NCI-H2171 (cell line): Measurements from ENCODE around the gene RBBP8.

ENCODE experiments used
- DNase-seq: peaks from one replicate; lab custom pipeline; 2025; lab: John Stamatoyannopoulos, UW

Gene RBBP8

GRCh38 chr18:23063502-23063901 is 130.4 kb downstream of the RBBP8 start:
- DNase-seq, result no peak

GRCh38 chr18:23065234-23065806 is 132.2 kb downstream of the RBBP8 start:
- DNase-seq, result no peak

- no peak for DNase-seq
Observed at GRCh38 chr18:23066060-23066459, 132.9 kb downstream of the RBBP8 start.

GRCh38 chr18:23066504-23067039 is 133.4 kb downstream of the RBBP8 start:
- DNase-seq, result peak; percentile 14

GRCh38 chr18:23067236-23067635 is 134.1 kb downstream of the RBBP8 start:
- DNase-seq, result no peak

GRCh38 chr18:23068011-23068410 is 134.9 kb downstream of the RBBP8 start:
- no peak for DNase-seq

- DNase-seq, result no peak
Observed at GRCh38 chr18:23068570-23069310, 135.6 kb downstream of the RBBP8 start.

- DNase-seq, result no peak
Observed at GRCh38 chr18:23069481-23069880, 136.4 kb downstream of the RBBP8 start.

GRCh38 chr18:23069898-23070297 is 136.8 kb downstream of the RBBP8 start:
- no peak for DNase-seq

- no peak for DNase-seq
Observed at GRCh38 chr18:23071285-23071684, 138.2 kb downstream of the RBBP8 start.

GRCh38 chr18:23072079-23072478 is 139.0 kb downstream of the RBBP8 start:
- no peak for DNase-seq

GRCh38 chr18:23073996-23074606 is 141.0 kb downstream of the RBBP8 start:
- no peak for DNase-seq
